HCT116 (cell line): ENCODE results near the gene PRKCZ. TPM values are rescaled to one million over a fixed set of nuclear protein-coding genes. Genes with fewer than 3 reads are reported as not detected.

Source experiments
- ATAC-seq: fragments of 200-7000 bp; cut with Tn5 transposase; 2 replicates; pipeline ENCODE4 v1.9.1; 2020; ENCODE audit warnings: mild to moderate bottlenecking, moderate library complexity
- BruUV-seq: library from RNA; stranded (reverse); fragments of 400-500 nt; replicated peaks from 2 replicates; lab custom pipeline; 2021; lab: Mats Ljungman, UMichigan
- CTCF ChIA-PET: fragments of 300-600 bp; sonication (Branson Sonifier 250); formaldehyde crosslinking; loops from one replicate; lab custom pipeline; 2021; ENCODE audit warnings: antibody characterized with exemption; lab: Charles Lee
- POLR2A ChIA-PET: fragments of 300-600, 350-600 bp; sonication (Branson Sonifier 250); formaldehyde crosslinking; loops from one replicate; lab custom pipeline; 2021; ENCODE audit warnings: antibody characterized with exemption; lab: Charles Lee
- RAD21 ChIA-PET, 2 experiments: fragments of 300-600 bp; sonication (Branson Sonifier 250); formaldehyde crosslinking; loops; one replicate each; lab custom pipeline; 2023; ENCODE audit warnings: low total read pairs in 2 of 2; ENCODE audit not compliant: uncharacterized antibody in 2 of 2, unreplicated experiment in 2 of 2, low non-redundant PET in 1 of 2; lab: Charles Lee
- DNase-seq: peaks from one replicate; pipeline ENCODE4 v3.0.0-alpha.2; 2010; ENCODE audit warnings: low read depth, low spot score
- H2AFZ ChIP-seq: fragments of 200-600 bp; shearing (Covaris generic), sonication (generic); 2 replicates; pipeline ENCODE4 v1.6.1; 2017; ENCODE audit warnings: low read depth, mixed run types, mixed read lengths, antibody characterized with exemption, low read length; ENCODE audit not compliant: poor library complexity, severe bottlenecking
- H3K27ac ChIP-seq: 2 replicates; pipeline ENCODE4 v1.5.1; 2012; ENCODE audit warnings: low read depth, low read length
- H3K27me3 ChIP-seq: fragments of 200-600 bp; sonication (generic); 2 replicates; pipeline ENCODE4 v1.6.1; 2016; ENCODE audit warnings: mixed run types, low read length, mixed read lengths; ENCODE audit not compliant: insufficient read depth
- H3K36me3 ChIP-seq, 2 experiments: fragments of 200-500 bp in 1 of 2; fragments of 200-600 bp in 1 of 2; sonication (Bioruptor generic) in 1 of 2; sonication (generic) in 1 of 2; 2 replicates each; pipeline versions ENCODE4 v1.5.1 to v1.6.1; 2014 to 2016; ENCODE audit warnings: low read length in 2 of 2, inconsistent platforms in 1 of 2, mixed read lengths in 1 of 2, mixed run types in 1 of 2; ENCODE audit not compliant: insufficient read depth in 2 of 2, control insufficient read depth in 1 of 2
- H3K4me1 ChIP-seq, 2 experiments: fragments of 200-600 bp in 1 of 2; sonication (generic) in 1 of 2; 2 replicates each; pipeline versions ENCODE4 v1.5.1 to v1.6.1; 2012 to 2017; ENCODE audit warnings: low read length in 2 of 2, inconsistent platforms in 1 of 2, mild to moderate bottlenecking in 1 of 2, mixed read lengths in 1 of 2, mixed run types in 1 of 2, moderate library complexity in 1 of 2; ENCODE audit not compliant: insufficient read depth in 2 of 2, control insufficient read depth in 1 of 2
- H3K4me2 ChIP-seq: fragments of 200-600 bp; sonication (generic); 2 replicates; pipeline ENCODE4 v1.6.1; 2017; ENCODE audit warnings: mixed run types, low read length, mixed read lengths
- H3K4me3 ChIP-seq, 2 experiments: fragments of 200-600 bp in 1 of 2; sonication (generic) in 1 of 2; replicated peaks in 1 of 2; 2 replicates each; pipeline ENCODE4 v1.5.1; 2011 to 2016; ENCODE audit warnings: low read length in 2 of 2, control low read depth in 1 of 2, low read depth in 1 of 2, mild to moderate bottlenecking in 1 of 2, mixed read lengths in 1 of 2, mixed run types in 1 of 2
- H3K79me2 ChIP-seq: fragments of 200-600 bp; sonication (generic); 2 replicates; pipeline ENCODE4 v1.6.1; 2017; ENCODE audit warnings: mild to moderate bottlenecking, mixed run types, low read length, moderate library complexity, mixed read lengths; ENCODE audit not compliant: insufficient read depth
- H3K9ac ChIP-seq: fragments of 200-600 bp; sonication (generic); 2 replicates; pipeline ENCODE4 v1.6.1; 2016; ENCODE audit warnings: low read length, mixed read lengths
- H3K9me2 ChIP-seq: fragments of 200-600 bp; sonication (generic), shearing (Covaris generic); 2 replicates; pipeline ENCODE4 v1.6.1; 2017; ENCODE audit warnings: mixed run types, mild to moderate bottlenecking, moderate library complexity; ENCODE audit not compliant: insufficient read depth
- H3K9me3 ChIP-seq, 2 experiments: fragments of 200-500 bp in 1 of 2; fragments of 200-600 bp in 1 of 2; sonication (Bioruptor generic) in 1 of 2; sonication (generic) in 1 of 2; 2 replicates each; pipeline ENCODE4 v1.6.1; 2014 to 2017; ENCODE audit warnings: low read length in 2 of 2, mixed read lengths in 2 of 2, inconsistent platforms in 1 of 2, low read depth in 1 of 2, mild to moderate bottlenecking in 1 of 2, mixed run types in 1 of 2, moderate library complexity in 1 of 2; ENCODE audit not compliant: control insufficient read depth in 1 of 2, insufficient read depth in 1 of 2
- H4K20me1 ChIP-seq: fragments of 200-600 bp; sonication (generic), shearing (Covaris generic); 2 replicates; pipeline ENCODE4 v1.6.1; 2017; ENCODE audit warnings: mixed run types, mild to moderate bottlenecking, moderate library complexity; ENCODE audit not compliant: insufficient read depth
- CEBPB ChIP-seq: IDR thresholded peaks from 2 replicates; pipeline ENCODE4 v1.6.1; 2012; ENCODE audit warnings: low read depth
- EGR1 ChIP-seq: IDR thresholded peaks from 2 replicates; pipeline ENCODE4 v1.6.1; 2012; ENCODE audit warnings: low read depth
- ELF1 ChIP-seq: IDR thresholded peaks from 2 replicates; pipeline ENCODE4 v1.6.1; 2012; ENCODE audit warnings: low read depth, borderline replicate concordance
- EZH2 ChIP-seq: fragments of 200-600 bp; sonication (generic); IDR thresholded peaks from 2 replicates; pipeline ENCODE4 v1.6.1; 2017; ENCODE audit warnings: antibody characterized with exemption, mixed run types
- FOSL1 ChIP-seq: IDR thresholded peaks from 2 replicates; pipeline ENCODE4 v1.6.1; 2012; ENCODE audit warnings: low read depth
- JUND ChIP-seq: IDR thresholded peaks from 2 replicates; pipeline ENCODE4 v1.6.1; 2012
- MAX ChIP-seq: IDR thresholded peaks from 2 replicates; pipeline ENCODE4 v1.6.1; 2012
- POLR2A ChIP-seq: IDR thresholded peaks from 2 replicates; pipeline ENCODE4 v1.7.0; 2011; ENCODE audit warnings: borderline replicate concordance; ENCODE audit not compliant: insufficient read depth, insufficient read length; ENCODE audit errors: extremely low read depth
- POLR2AphosphoS5 ChIP-seq: IDR thresholded peaks from 2 replicates; pipeline ENCODE4 v1.6.1; 2011; ENCODE audit warnings: mild to moderate bottlenecking, low read depth, low read length, moderate library complexity
- SIN3A ChIP-seq: IDR thresholded peaks from 2 replicates; pipeline ENCODE4 v1.6.1; 2012; ENCODE audit warnings: low read depth
- SP1 ChIP-seq: IDR thresholded peaks from 2 replicates; pipeline ENCODE4 v1.6.1; 2012; ENCODE audit warnings: low read depth
- SRF ChIP-seq: IDR thresholded peaks from 2 replicates; pipeline ENCODE4 v1.6.1; 2012; ENCODE audit warnings: low read depth
- YY1 ChIP-seq: IDR thresholded peaks from 2 replicates; pipeline ENCODE4 v1.6.1; 2011; ENCODE audit warnings: low read length, low read depth, moderate library complexity, mild to moderate bottlenecking; ENCODE audit not compliant: insufficient replicate concordance; ENCODE audit errors: extremely low read depth
- ZFX ChIP-seq: fragments of 450-650 bp; IDR thresholded peaks from 2 replicates; pipeline ENCODE4 v1.6.1; 2017
- ZNF274 ChIP-seq: fragments of 200-500 bp; sonication (Bioruptor generic); IDR thresholded peaks from 2 replicates; pipeline ENCODE4 v1.6.1; 2014; ENCODE audit warnings: mild to moderate bottlenecking, low read depth, low read length, inconsistent platforms
- intact Hi-C: fragments of 100-400 bp; cut with micrococcal nuclease; formaldehyde crosslinking; loops from 2 replicates; pipeline ENCODE4 v1.10.0; 2022
- total RNA-seq: library from RNA; stranded (reverse); gene quantifications from one replicate; pipeline ENCODE4 v1.2.1, GENCODE V29; 2021; ENCODE audit not compliant: unreplicated experiment
- TF ChIP-seq, protein P1 (sequence below): IDR thresholded peaks from 2 replicates; pipeline ENCODE4 v1.6.1; 2011; ENCODE audit warnings: mild to moderate bottlenecking, low read length, moderate library complexity; ENCODE audit not compliant: insufficient replicate concordance; ENCODE audit errors: extremely low read depth

Gene PRKCZ
- total RNA-seq, 1 experiment from 2014 or later = 46.8 TPM

GRCh38 chr1:2107586-2108212 is 57.5 kb downstream of the PRKCZ start:
- Histone ChIP-seq H3K9me2 (no peaks in the 10 kb centered on the region), H4K20me1 (no peaks in the 10 kb centered on the region), H3K4me2 (no peak overlapping the region), H3K79me2 (no peaks in the 10 kb centered on the region), H2AFZ (no peak overlapping the region), H3K36me3 (no peaks in the 10 kb centered on the region; a peak in 1 of 4 replicates), H3K4me3 (no peak overlapping the region), H3K27me3 (no peaks in the 10 kb centered on the region), H3K27ac (no peak overlapping the region), H3K4me1 (no peaks in the 10 kb centered on the region), H3K9ac (no peak overlapping the region)
- no peak for DNase-seq
- BruUV-seq = no TSS peak
- no peak for ATAC-seq
- no peak for TF ChIP-seq SP1
- no peak for TF ChIP-seq EGR1
- no peak for TF ChIP-seq SRF
- TF ChIP-seq POLR2AphosphoS5 = no peak
- no peak for TF ChIP-seq ZNF274
- TF ChIP-seq FOSL1 = no peak
- no peak for TF ChIP-seq EZH2
- TF ChIP-seq CEBPB = no peak
- no peak for TF ChIP-seq MAX
- TF ChIP-seq ZFX = no peak
- TF ChIP-seq SIN3A = no peak
- TF ChIP-seq, protein P1, sequence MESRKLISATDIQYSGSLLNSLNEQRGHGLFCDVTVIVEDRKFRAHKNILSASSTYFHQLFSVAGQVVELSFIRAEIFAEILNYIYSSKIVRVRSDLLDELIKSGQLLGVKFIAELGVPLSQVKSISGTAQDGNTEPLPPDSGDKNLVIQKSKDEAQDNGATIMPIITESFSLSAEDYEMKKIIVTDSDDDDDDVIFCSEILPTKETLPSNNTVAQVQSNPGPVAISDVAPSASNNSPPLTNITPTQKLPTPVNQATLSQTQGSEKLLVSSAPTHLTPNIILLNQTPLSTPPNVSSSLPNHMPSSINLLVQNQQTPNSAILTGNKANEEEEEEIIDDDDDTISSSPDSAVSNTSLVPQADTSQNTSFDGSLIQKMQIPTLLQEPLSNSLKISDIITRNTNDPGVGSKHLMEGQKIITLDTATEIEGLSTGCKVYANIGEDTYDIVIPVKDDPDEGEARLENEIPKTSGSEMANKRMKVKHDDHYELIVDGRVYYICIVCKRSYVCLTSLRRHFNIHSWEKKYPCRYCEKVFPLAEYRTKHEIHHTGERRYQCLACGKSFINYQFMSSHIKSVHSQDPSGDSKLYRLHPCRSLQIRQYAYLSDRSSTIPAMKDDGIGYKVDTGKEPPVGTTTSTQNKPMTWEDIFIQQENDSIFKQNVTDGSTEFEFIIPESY = no peak
- TF ChIP-seq POLR2A = no peak
- TF ChIP-seq JUND = no peak
- TF ChIP-seq ELF1 = no peak
- TF ChIP-seq YY1 = no peak
- TF ChIP-seq, all 23 proteins: peak for 0
- H3K9me3 ChIP-seq = no peaks in the 10 kb centered on the region
- intact Hi-C loops = no loop called here
- ChIA-PET RAD21 (no interaction called here), CTCF (no interaction called here), POLR2A (no interaction called here)
